Esophagus muscularis mucosa (tissue), 4 donors: ENCODE data around the gene TEKTIP1. TPM values are rescaled to one million over a fixed set of nuclear protein-coding genes. Genes with fewer than 3 reads are reported as not detected.

Experiments
- DNase-seq: peaks from one replicate; pipeline ENCODE4 v3.0.0-alpha.2; 2017; ENCODE audit errors: extremely low spot score
- H3K27ac ChIP-seq, 4 donors: fragments of 200-600 bp; sonication (generic); replicated peaks in 1 of 4; 1 replicate in 3 of 4; 2 replicates in 1 of 4; pipeline ENCODE4 v1.5.1; 2016 to 2019; ENCODE audit warnings: mild to moderate bottlenecking in 1 of 4
- H3K27me3 ChIP-seq, 4 donors: fragments of 200-600 bp; sonication (generic); one replicate each; pipeline versions ENCODE4 v1.5.1 to v1.6.0; 2016 to 2019
- H3K36me3 ChIP-seq, 4 donors: fragments of 200-600 bp; sonication (generic); one replicate each; pipeline ENCODE4 v1.5.1; 2016 to 2019
- H3K4me1 ChIP-seq, 4 donors: fragments of 200-600 bp; sonication (generic); one replicate each; pipeline ENCODE4 v1.5.1; 2016 to 2019
- H3K4me3 ChIP-seq, 4 donors: fragments of 200-600 bp; sonication (generic); 1 replicate in 2 of 4; 2 replicates in 2 of 4; pipeline ENCODE4 v1.5.1; 2016 to 2019; ENCODE audit warnings: mild to moderate bottlenecking in 4 of 4, moderate library complexity in 1 of 4
- H3K9me3 ChIP-seq, 4 donors: fragments of 200-600 bp; sonication (generic); 1 replicate in 3 of 4; 2 replicates in 1 of 4; pipeline ENCODE4 v1.5.1; 2016 to 2019
- CTCF ChIP-seq, 3 experiments: fragments of 200-600 bp in 2 of 3; fragments of 450-650 bp in 1 of 3; sonication (generic) in 2 of 3; IDR thresholded peaks; one replicate each; pipeline ENCODE4 v1.5.1; 2017 to 2019; ENCODE audit warnings: antibody characterized with exemption in 3 of 3, mild to moderate bottlenecking in 2 of 3, moderate library complexity in 1 of 3
- EP300 ChIP-seq: sonication (generic); formaldehyde crosslinking; IDR thresholded peaks from one replicate; pipeline ENCODE4 v1.6.1; 2017; ENCODE audit warnings: antibody characterized with exemption
- POLR2A ChIP-seq: fragments of 450-650 bp; IDR thresholded peaks from one replicate; pipeline ENCODE4 v1.6.1; 2017; ENCODE audit warnings: antibody characterized with exemption, moderate library complexity, mild to moderate bottlenecking, low read depth
- POLR2AphosphoS5 ChIP-seq, 2 donors: sonication (generic); formaldehyde crosslinking; IDR thresholded peaks; one replicate each; pipeline ENCODE4 v1.6.1; 2017; ENCODE audit warnings: antibody characterized with exemption in 2 of 2
- WGBS: methylation state at CpG from one replicate; pipeline ENCODE4 v1.1.5; 2018; 5-methylcytosine and 5-hydroxymethylcytosine counted together
- intact Hi-C: fragments of 100-400 bp; cut with DNase I; formaldehyde crosslinking; loops from one replicate; pipeline ENCODE4 v1.15.1; 2023
- total RNA-seq, 4 donors: library from RNA; depleted of rRNA; stranded (reverse); fragments of >200 nt; gene quantifications; one replicate each; pipeline versions ENCODE4 v1.1.0 to v1.2.1, GENCODE V29; 2016

TEKTIP1 gene
- total RNA-seq, 4 donors from 2014 or later = not detected

GRCh38 chr19:3493651-3494050, 45.3 kb upstream of the TEKTIP1 start:
- Histone ChIP-seq H3K27me3 (no peaks in the 10 kb centered on the region), H3K9me3 (no peaks in the 10 kb centered on the region), H3K27ac (no peak overlapping the region), H3K4me1 (peaks cover 0 to 7% (median under 1%) of the 10 kb centered on the region in 4 donors), H3K4me3 (no peak overlapping the region), H3K36me3 (peaks cover 41 to 79% (median 67%) of the 10 kb centered on the region in 4 donors)
- WGBS = 90% methylated on average over 10 of the region's 14 CpGs
- TF ChIP-seq CTCF (IDR thresholded peaks at IDR 0.05) = no peak
- TF ChIP-seq EP300 = no peak
- TF ChIP-seq POLR2A = no peak
- no peak for TF ChIP-seq POLR2AphosphoS5 (IDR thresholded peaks at IDR 0.05)
- intact Hi-C loops = no loop called here
- no peak for DNase-seq

GRCh38 chr19:3494051-3494450, 44.9 kb upstream of the TEKTIP1 start:
- Histone ChIP-seq H3K4me3 (no peak overlapping the region), H3K36me3 (peaks cover 41 to 79% (median 67%) of the 10 kb centered on the region in 4 donors), H3K27ac (no peak overlapping the region), H3K27me3 (no peaks in the 10 kb centered on the region), H3K9me3 (no peaks in the 10 kb centered on the region), H3K4me1 (peaks cover under 1 to 9% (median 3%) of the 10 kb centered on the region in 4 donors)
- 78% methylated on average over 10 of the region's 15 CpGs for WGBS
- DNase-seq = no peak
- TF ChIP-seq POLR2AphosphoS5 (IDR thresholded peaks at IDR 0.05) (no peak), CTCF (IDR thresholded peaks at IDR 0.05) (no peak), POLR2A (no peak), EP300 (no peak)
- intact Hi-C loops = no loop called here

- H3K36me3 ChIP-seq = peaks cover 41 to 79% (median 67%) of the 10 kb centered on the region in 4 donors
- intact Hi-C loops = no loop called here
- no peak overlapping the region for H3K27ac ChIP-seq
Measured at GRCh38 chr19:3494559-3494958, 44.4 kb upstream of the TEKTIP1 start.

GRCh38 chr19:3496392-3497273, 42.3 kb upstream of the TEKTIP1 start:
- H3K9me3 ChIP-seq = no peaks in the 10 kb centered on the region
- H3K4me1 ChIP-seq = peaks cover 10 to 26% (median 17%) of the 10 kb centered on the region in 4 donors
- 97% methylated on average over 30 of the region's 32 CpGs for WGBS
- intact Hi-C loops = no loop called here
- H3K4me3 ChIP-seq = no peak overlapping the region
- TF ChIP-seq POLR2AphosphoS5 (IDR thresholded peaks at IDR 0.05) (no peak), EP300 (no peak), CTCF (IDR thresholded peaks at IDR 0.05) (no peak), POLR2A (no peak)
- H3K27me3 ChIP-seq = no peaks in the 10 kb centered on the region
- H3K36me3 ChIP-seq = peaks cover 36 to 59% (median 54%) of the 10 kb centered on the region in 4 donors
- no peak for DNase-seq
- H3K27ac ChIP-seq = no peak overlapping the region

More at GRCh38 chr19:3494559-3494958, 44.4 kb upstream of the TEKTIP1 start:
- no peak for DNase-seq
- H3K9me3 ChIP-seq = no peaks in the 10 kb centered on the region
- 94% methylated on average over 18 of the region's 18 CpGs for WGBS
- TF ChIP-seq POLR2AphosphoS5 (IDR thresholded peaks at IDR 0.05) = no peak
- TF ChIP-seq POLR2A = no peak
- TF ChIP-seq CTCF (IDR thresholded peaks at IDR 0.05) = no peak
- no peak for TF ChIP-seq EP300
- no peaks in the 10 kb centered on the region for H3K27me3 ChIP-seq
- H3K4me3 ChIP-seq = no peak overlapping the region
- peaks cover 5 to 14% (median 8%) of the 10 kb centered on the region in 4 donors for H3K4me1 ChIP-seq
